Osteocyte (in vitro differentiated cells): Measurements from ENCODE around the gene PLEKHA6. TPM values are rescaled to one million over a fixed set of nuclear protein-coding genes. Genes with fewer than 3 reads are reported as not detected.

ENCODE experiments used
- DNase-seq: peaks from one replicate; pipeline ENCODE4 v3.0.0; 2021; ENCODE audit warnings: mixed read lengths; ENCODE audit not compliant: unreplicated experiment; ENCODE audit errors: extremely low spot score
- H3K27ac Mint-ChIP-seq: one replicate; pipeline ENCODE4 v1.8.0; 2021; ENCODE audit warnings: mild to moderate bottlenecking, mixed read lengths; ENCODE audit not compliant: unreplicated experiment
- H3K27me3 Mint-ChIP-seq: one replicate; pipeline ENCODE4 v1.8.0; 2021; ENCODE audit warnings: mixed read lengths; ENCODE audit not compliant: unreplicated experiment
- H3K36me3 Mint-ChIP-seq: one replicate; pipeline ENCODE4 v1.8.0; 2021; ENCODE audit warnings: mixed read lengths; ENCODE audit not compliant: unreplicated experiment
- H3K4me1 Mint-ChIP-seq: one replicate; pipeline ENCODE4 v1.8.0; 2021; ENCODE audit warnings: mixed read lengths; ENCODE audit not compliant: unreplicated experiment
- H3K4me3 Mint-ChIP-seq: one replicate; pipeline ENCODE4 v1.8.0; 2021; ENCODE audit warnings: mild to moderate bottlenecking, moderate library complexity, mixed read lengths; ENCODE audit not compliant: unreplicated experiment
- H3K9me3 Mint-ChIP-seq: one replicate; pipeline ENCODE4 v1.8.0; 2021; ENCODE audit warnings: mixed read lengths; ENCODE audit not compliant: unreplicated experiment
- CTCF ChIP-seq: fragments of 200-600 bp; sonication (generic); IDR thresholded peaks from 2 replicates; pipeline ENCODE4 v1.5.0; 2021; ENCODE audit warnings: antibody characterized with exemption, mild to moderate bottlenecking, moderate library complexity
- total RNA-seq: library from RNA; stranded (reverse); gene quantifications from 2 replicates; pipeline ENCODE4 v1.2.1, GENCODE V29; 2021

PLEKHA6 gene
- total RNA-seq, 1 donor from 2014 or later: 0.24 TPM

GRCh38 chr1:204320382-204320804, 39.3 kb downstream of the PLEKHA6 start:
- H3K9me3 Mint-ChIP-seq: no peaks in the 10 kb centered on the region
- H3K4me1 Mint-ChIP-seq: peaks cover 35% of the 10 kb centered on the region
- no peak for DNase-seq
- peak overlapping the region; percentile 75 for H3K27ac Mint-ChIP-seq
- H3K4me3 Mint-ChIP-seq: no peak overlapping the region
- TF ChIP-seq CTCF: no peak
- peaks cover 4% of the 10 kb centered on the region for H3K27me3 Mint-ChIP-seq
- H3K36me3 Mint-ChIP-seq: no peaks in the 10 kb centered on the region

GRCh38 chr1:204319462-204319861, 40.3 kb downstream of the PLEKHA6 start:
- peak overlapping the region; percentile 42 for H3K27ac Mint-ChIP-seq
- H3K27me3 Mint-ChIP-seq: peaks cover 4% of the 10 kb centered on the region
- H3K9me3 Mint-ChIP-seq: no peaks in the 10 kb centered on the region
- no peak for DNase-seq
- H3K4me3 Mint-ChIP-seq: no peak overlapping the region
- peaks cover 35% of the 10 kb centered on the region for H3K4me1 Mint-ChIP-seq
- TF ChIP-seq CTCF: no peak
- H3K36me3 Mint-ChIP-seq: no peaks in the 10 kb centered on the region

GRCh38 chr1:204319027-204319426, 40.7 kb downstream of the PLEKHA6 start:
- no peaks in the 10 kb centered on the region for H3K9me3 Mint-ChIP-seq
- H3K4me1 Mint-ChIP-seq: peaks cover 35% of the 10 kb centered on the region
- TF ChIP-seq CTCF: no peak
- DNase-seq: no peak
- no peak overlapping the region for H3K4me3 Mint-ChIP-seq
- H3K27ac Mint-ChIP-seq: peak overlapping the region; percentile 42
- H3K27me3 Mint-ChIP-seq: peaks cover 2% of the 10 kb centered on the region
- H3K36me3 Mint-ChIP-seq: no peaks in the 10 kb centered on the region

GRCh38 chr1:204318324-204318723, 41.4 kb downstream of the PLEKHA6 start:
- H3K27ac Mint-ChIP-seq: no peak overlapping the region
- H3K9me3 Mint-ChIP-seq: no peaks in the 10 kb centered on the region
- H3K4me1 Mint-ChIP-seq: peaks cover 40% of the 10 kb centered on the region
- no peak for DNase-seq
- H3K4me3 Mint-ChIP-seq: no peak overlapping the region
- peaks cover 3% of the 10 kb centered on the region for H3K27me3 Mint-ChIP-seq
- no peaks in the 10 kb centered on the region for H3K36me3 Mint-ChIP-seq
- no peak for TF ChIP-seq CTCF

GRCh38 chr1:204317170-204317569, 42.6 kb downstream of the PLEKHA6 start:
- Mint-ChIP-seq H3K36me3 (no peaks in the 10 kb centered on the region), H3K27ac (no peak overlapping the region), H3K9me3 (no peaks in the 10 kb centered on the region), H3K27me3 (peaks cover 3% of the 10 kb centered on the region), H3K4me1 (peaks cover 43% of the 10 kb centered on the region), H3K4me3 (no peak overlapping the region)
- no peak for TF ChIP-seq CTCF
- no peak for DNase-seq
